GM12864 (cell line): ENCODE measurements around the gene CLCA4.

ENCODE experiments used
- DNase-seq: peaks from one replicate; pipeline ENCODE4 v3.0.0-alpha.2; 2011; ENCODE audit warnings: low read depth
- H3K4me3 ChIP-seq: 2 replicates; pipeline ENCODE4 v1.5.1; 2011; ENCODE audit warnings: mild to moderate bottlenecking, low read depth, low read length, control low read depth
- CTCF ChIP-seq: IDR thresholded peaks from 2 replicates; pipeline ENCODE4 v1.5.1; 2011; ENCODE audit warnings: low read depth, mild to moderate bottlenecking, moderate library complexity, low read length, control low read depth, inconsistent platforms; ENCODE audit errors: missing control alignments

The CLCA4 gene

GRCh38 chr1:86516335-86516734 is 30.5 kb upstream of the CLCA4 start:
- no peak overlapping the region for H3K4me3 ChIP-seq
- no peak for TF ChIP-seq CTCF
- no peak for DNase-seq

- DNase-seq: no peak
- no peak for TF ChIP-seq CTCF
- no peak overlapping the region for H3K4me3 ChIP-seq
Observed at GRCh38 chr1:86517336-86517735, 29.5 kb upstream of the CLCA4 start.

- no peak for DNase-seq
- no peak for TF ChIP-seq CTCF
- no peak overlapping the region for H3K4me3 ChIP-seq
Observed at GRCh38 chr1:86520789-86521521, 25.9 kb upstream of the CLCA4 start.

GRCh38 chr1:86521522-86521891 is 25.4 kb upstream of the CLCA4 start:
- DNase-seq: no peak
- no peak for TF ChIP-seq CTCF
- H3K4me3 ChIP-seq: no peak overlapping the region

GRCh38 chr1:86522240-86522639 is 24.6 kb upstream of the CLCA4 start:
- TF ChIP-seq CTCF: no peak
- no peak overlapping the region for H3K4me3 ChIP-seq
- no peak for DNase-seq

- no peak for TF ChIP-seq CTCF
- H3K4me3 ChIP-seq: no peak overlapping the region
- DNase-seq: no peak
Observed at GRCh38 chr1:86523670-86524354, 23.1 kb upstream of the CLCA4 start.

- no peak for DNase-seq
- no peak for TF ChIP-seq CTCF
- H3K4me3 ChIP-seq: no peak overlapping the region
Observed at GRCh38 chr1:86527306-86527705, 19.6 kb upstream of the CLCA4 start.
